H1 (cell line): ENCODE results near the gene CCDC8.

Experiments used
- ASH2L ChIP-seq: fragments of 200-600, 300-600 bp; sonication (generic); IDR thresholded peaks from one replicate; pipeline ENCODE4 v1.7.1; 2017; ENCODE audit warnings: low read length
- CEBPB ChIP-seq: IDR thresholded peaks from 2 replicates; pipeline ENCODE4 v1.6.1; 2012; ENCODE audit warnings: low read depth, low read length
- CHD1 ChIP-seq: IDR thresholded peaks from 2 replicates; pipeline ENCODE4 v1.6.1; 2012; ENCODE audit warnings: low read depth, low read length, improper control_type of control experiment
- CTCF ChIP-seq, 3 experiments: IDR thresholded peaks; 1 replicate in 2 of 3; 2 replicates in 1 of 3; pipeline versions ENCODE4 v1.5.1 to v1.6.1; 2011; ENCODE audit warnings: low read length in 3 of 3, mild to moderate bottlenecking in 3 of 3, inconsistent platforms in 2 of 3, low read depth in 1 of 3, moderate library complexity in 1 of 3; ENCODE audit not compliant: insufficient read depth in 1 of 3; ENCODE audit errors: control extremely low read depth in 1 of 3
- EZH2 ChIP-seq: fragments of 200-600 bp; sonication (generic); IDR thresholded peaks from 2 replicates; pipeline ENCODE4 v1.7.1; 2012; ENCODE audit warnings: low read depth, mild to moderate bottlenecking, moderate library complexity, low read length, inconsistent platforms; ENCODE audit not compliant: severe bottlenecking
- MAFK ChIP-seq: IDR thresholded peaks from 2 replicates; pipeline ENCODE4 v1.6.1; 2012; ENCODE audit warnings: low read depth, mild to moderate bottlenecking, improper control_type of control experiment, low read length
- POLR2A ChIP-seq, 2 experiments: IDR thresholded peaks; 1 replicate in 1 of 2; 2 replicates in 1 of 2; pipeline ENCODE4 v1.6.1; 2011; ENCODE audit warnings: low read depth in 2 of 2, low read length in 2 of 2, mild to moderate bottlenecking in 2 of 2; ENCODE audit errors: control extremely low read depth in 1 of 2
- SIX5 ChIP-seq: IDR thresholded peaks from 2 replicates; pipeline ENCODE4 v1.6.1; 2011; ENCODE audit warnings: mild to moderate bottlenecking, low read depth, low read length

GRCh38 chr19:46390866-46391265 is 22.5 kb downstream of the CCDC8 start:
- no peak for TF ChIP-seq CHD1
- no peak for TF ChIP-seq MAFK
- no peak for TF ChIP-seq CTCF (IDR thresholded peaks at IDR 0.05; ENCODE audit: control extremely low read depth in 1 of 3, insufficient read depth in 1 of 3, low read depth in 1 of 3, low read length in 3 of 3)
- TF ChIP-seq CEBPB: no peak
- no peak for TF ChIP-seq ASH2L
- TF ChIP-seq EZH2: no peak
- no peak for TF ChIP-seq SIX5
- TF ChIP-seq POLR2A (IDR thresholded peaks at IDR 0.05; ENCODE audit: control extremely low read depth in 1 of 2, low read depth in 2 of 2, low read length in 2 of 2): no peak
